Mucosa of stomach (tissue), 1 donor: Measurements from ENCODE around the gene IL13RA1.
A peak's percentile ranks its signal among the peaks of the same experiment; 100 is the strongest.
"Not testable (repeated sequence)": the region's sequence is repeated elsewhere in the genome, so short reads cannot be mapped to it uniquely, and the experiment has no call there.

Source experiments
- H3K27me3 ChIP-seq: one replicate; pipeline ENCODE4 v1.7.0; 2013; ENCODE audit warnings: mild to moderate bottlenecking, low read length; ENCODE audit not compliant: control insufficient read depth, insufficient read depth
- H3K36me3 ChIP-seq: one replicate; pipeline ENCODE4 v1.7.0; 2013; ENCODE audit warnings: low read length; ENCODE audit not compliant: control insufficient read depth, insufficient read depth
- H3K4me1 ChIP-seq: one replicate; pipeline ENCODE4 v1.7.0; 2013; ENCODE audit warnings: mild to moderate bottlenecking, low read length; ENCODE audit not compliant: control insufficient read depth, insufficient read depth
- H3K4me3 ChIP-seq: one replicate; pipeline ENCODE4 v1.7.0; 2013; ENCODE audit warnings: low read length
- H3K9ac ChIP-seq: one replicate; pipeline ENCODE4 v1.7.0; 2013; ENCODE audit warnings: mild to moderate bottlenecking, low read length, moderate library complexity
- H3K9me3 ChIP-seq: one replicate; pipeline ENCODE4 v1.7.0; 2013; ENCODE audit warnings: mild to moderate bottlenecking, low read length, moderate library complexity; ENCODE audit not compliant: control insufficient read depth
- donor health status: Pancreatic carcinoma.

Gene IL13RA1

DNA sequence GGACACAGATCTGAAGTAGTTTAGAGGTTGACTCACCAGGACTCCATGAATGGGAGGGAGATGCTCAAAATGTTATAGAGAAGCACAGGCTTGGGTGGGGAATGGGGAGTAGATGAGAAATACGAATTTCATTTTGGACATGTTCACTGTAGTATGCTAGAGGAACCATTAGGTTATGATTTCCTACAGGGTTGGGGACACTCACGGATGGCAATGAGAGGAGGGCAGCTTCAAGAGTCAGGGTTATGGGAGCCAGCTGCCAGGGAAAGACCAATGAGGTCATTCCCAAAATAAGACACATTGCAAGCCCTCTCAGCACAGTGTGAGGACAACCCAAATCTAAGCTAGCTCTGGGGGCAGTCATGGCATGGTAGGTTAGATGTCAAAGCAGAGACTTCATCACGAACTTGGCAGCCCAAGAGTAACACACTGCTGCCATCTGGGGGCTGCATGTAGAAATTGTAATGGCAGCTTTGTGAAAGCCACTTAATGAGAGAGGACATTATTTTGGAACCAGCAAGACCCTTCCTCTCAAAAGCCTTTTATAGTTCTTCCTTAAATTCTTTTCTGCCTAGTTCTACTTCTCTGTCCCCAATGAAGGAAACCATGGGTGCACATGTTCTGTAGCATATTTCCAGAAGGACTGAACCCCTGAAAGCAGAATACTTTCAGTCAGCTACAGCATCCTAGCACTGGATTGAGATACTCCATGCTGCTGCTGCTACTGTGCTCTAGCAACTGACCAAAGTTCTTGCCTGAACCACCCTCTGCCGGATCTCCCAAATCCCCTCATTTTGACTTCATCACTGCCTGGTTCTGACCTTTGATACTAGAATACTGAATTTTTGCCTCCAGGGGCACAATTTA is 80.0 kb downstream of the IL13RA1 start:
- Histone ChIP-seq H3K9me3 (no peaks in the 10 kb centered on the region), H3K4me3 (no peak overlapping the region), H3K36me3 (no peaks in the 10 kb centered on the region), H3K4me1 (no peaks in the 10 kb centered on the region), H3K27me3 (no peaks in the 10 kb centered on the region), H3K9ac (no peak overlapping the region)

DNA sequence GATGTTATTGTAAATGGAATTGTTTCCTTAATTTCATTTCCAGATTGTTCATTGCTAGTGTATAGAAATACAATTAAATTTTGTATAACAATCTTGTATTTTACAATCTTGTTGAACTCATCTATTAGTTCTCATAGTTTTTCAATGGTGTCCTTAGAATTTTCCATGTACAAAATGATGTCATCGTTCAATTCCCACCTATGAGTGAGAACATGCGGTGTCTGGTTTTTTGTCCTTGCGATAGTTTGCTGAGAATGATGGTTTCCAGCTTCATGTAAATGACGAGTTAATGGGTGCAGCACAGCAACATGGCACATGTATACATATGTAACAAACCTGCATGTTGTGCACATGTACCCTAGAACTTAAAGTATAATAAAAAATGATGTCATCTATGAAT is 89.9 kb downstream of the IL13RA1 start:
- not testable (repeated sequence) for H3K4me3 ChIP-seq, H3K36me3 ChIP-seq, H3K27me3 ChIP-seq, H3K9me3 ChIP-seq, H3K9ac ChIP-seq, H3K4me1 ChIP-seq

DNA sequence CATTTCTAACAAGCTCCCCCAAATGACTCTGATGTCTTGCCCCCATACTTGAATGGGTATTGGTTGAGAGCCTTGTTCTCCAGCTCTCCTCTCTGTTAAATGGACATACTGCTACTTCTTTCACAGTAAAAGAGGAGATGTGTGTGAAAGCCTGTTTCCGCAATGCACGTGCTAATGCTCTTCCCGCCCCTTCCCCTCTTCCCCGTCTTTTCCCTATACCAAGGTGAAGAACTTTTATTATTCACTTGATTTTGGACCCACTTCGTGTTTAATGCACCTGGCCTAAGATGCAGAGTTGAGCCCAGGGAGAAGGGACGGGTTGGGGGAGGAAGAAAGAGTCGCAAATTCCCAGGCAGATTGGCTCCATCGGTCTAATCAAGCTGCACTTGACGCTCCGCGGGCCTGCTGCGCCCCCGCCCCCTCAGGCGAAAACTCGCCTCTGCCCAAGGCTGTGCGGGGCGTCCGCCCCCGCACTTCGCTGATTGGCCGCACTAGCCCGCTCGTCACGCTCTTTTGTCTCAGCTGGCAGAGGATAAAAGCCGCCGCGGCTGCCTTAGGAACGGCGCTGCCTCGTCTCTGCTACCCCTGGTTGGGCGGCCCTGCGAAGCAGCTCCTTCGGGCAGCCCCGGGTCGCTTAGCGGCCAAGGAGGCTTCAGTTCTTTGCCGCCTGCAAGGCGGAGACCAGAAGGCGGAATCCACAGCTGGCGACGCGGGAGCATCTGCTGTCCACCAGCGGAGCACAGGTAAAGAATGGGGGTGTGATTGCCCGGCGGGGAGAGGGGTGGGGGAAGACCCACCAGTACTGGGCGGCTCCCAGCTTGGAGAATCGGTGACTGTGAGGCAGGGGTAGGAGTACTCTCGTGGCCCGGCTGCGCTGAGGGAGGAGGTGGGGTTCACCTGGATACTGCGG is 96.1 kb downstream of the IL13RA1 start, which contains the start of gene ZCCHC12:
Gene ZCCHC12 (plus strand): TSS at position 562 of the 910 bp plus-strand sequence. CDS start 1,421 bp downstream, outside the sequence.
- H3K4me3 ChIP-seq = no peak within 1 kb of the TSS

DNA sequence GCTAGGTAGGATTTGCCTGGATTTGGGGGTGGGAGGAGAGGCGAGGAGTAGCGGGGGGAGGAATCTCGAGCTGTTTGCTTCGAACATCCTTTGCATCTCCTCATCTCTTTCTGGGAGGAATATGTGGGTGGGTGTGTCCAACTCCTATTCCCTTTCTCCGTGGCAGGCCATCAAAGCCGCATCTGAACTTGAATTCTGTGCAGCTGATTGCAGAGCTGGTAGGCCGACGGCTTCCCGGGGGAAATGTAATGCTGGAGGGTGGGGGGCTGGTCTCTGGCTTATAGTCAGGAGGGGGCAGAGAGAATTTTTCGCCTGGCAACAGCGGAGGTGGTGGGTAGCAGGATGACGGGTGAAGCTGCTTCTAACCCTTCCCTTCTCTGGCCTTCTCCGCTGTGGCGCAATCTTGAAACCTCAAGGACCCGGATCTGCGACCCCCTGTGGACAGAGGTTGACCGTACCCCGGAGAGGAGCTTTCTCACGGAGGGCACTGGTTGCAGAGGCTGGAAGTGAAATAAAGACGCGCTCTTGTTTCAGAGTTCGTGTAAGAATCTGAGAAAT is 96.8 kb downstream of the IL13RA1 start:
- H3K9ac ChIP-seq = no peak overlapping the region

More for the DNA sequence above, 96.1 kb downstream of the IL13RA1 start, which contains the start of gene ZCCHC12:
- peaks cover 4% of the 10 kb centered on the region for H3K4me1 ChIP-seq
- peaks cover 40% of the 10 kb centered on the region for H3K27me3 ChIP-seq
- no peak within 1 kb of the TSS for H3K9ac ChIP-seq
- H3K9me3 ChIP-seq = no peaks in the 10 kb centered on the region
- no peaks in the 10 kb centered on the region for H3K36me3 ChIP-seq

DNA sequence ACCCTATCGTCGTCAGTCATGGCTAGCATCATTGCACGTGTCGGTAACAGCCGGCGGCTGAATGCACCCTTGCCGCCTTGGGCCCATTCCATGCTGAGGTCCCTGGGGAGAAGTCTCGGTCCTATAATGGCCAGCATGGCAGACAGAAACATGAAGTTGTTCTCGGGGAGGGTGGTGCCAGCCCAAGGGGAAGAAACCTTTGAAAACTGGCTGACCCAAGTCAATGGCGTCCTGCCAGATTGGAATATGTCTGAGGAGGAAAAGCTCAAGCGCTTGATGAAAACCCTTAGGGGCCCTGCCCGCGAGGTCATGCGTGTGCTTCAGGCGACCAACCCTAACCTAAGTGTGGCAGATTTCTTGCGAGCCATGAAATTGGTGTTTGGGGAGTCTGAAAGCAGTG is 97.8 kb downstream of the IL13RA1 start:
- H3K27me3 ChIP-seq = peaks cover 40% of the 10 kb centered on the region
- no peak overlapping the region for H3K4me3 ChIP-seq
- no peak overlapping the region for H3K9ac ChIP-seq
- no peaks in the 10 kb centered on the region for H3K9me3 ChIP-seq
- H3K36me3 ChIP-seq = no peaks in the 10 kb centered on the region
- H3K4me1 ChIP-seq = peaks cover 4% of the 10 kb centered on the region

More for the DNA sequence above, 96.8 kb downstream of the IL13RA1 start:
- Histone ChIP-seq H3K4me1 (peaks cover 4% of the 10 kb centered on the region), H3K4me3 (no peak overlapping the region), H3K27me3 (peaks cover 40% of the 10 kb centered on the region), H3K36me3 (no peaks in the 10 kb centered on the region), H3K9me3 (no peaks in the 10 kb centered on the region)

DNA sequence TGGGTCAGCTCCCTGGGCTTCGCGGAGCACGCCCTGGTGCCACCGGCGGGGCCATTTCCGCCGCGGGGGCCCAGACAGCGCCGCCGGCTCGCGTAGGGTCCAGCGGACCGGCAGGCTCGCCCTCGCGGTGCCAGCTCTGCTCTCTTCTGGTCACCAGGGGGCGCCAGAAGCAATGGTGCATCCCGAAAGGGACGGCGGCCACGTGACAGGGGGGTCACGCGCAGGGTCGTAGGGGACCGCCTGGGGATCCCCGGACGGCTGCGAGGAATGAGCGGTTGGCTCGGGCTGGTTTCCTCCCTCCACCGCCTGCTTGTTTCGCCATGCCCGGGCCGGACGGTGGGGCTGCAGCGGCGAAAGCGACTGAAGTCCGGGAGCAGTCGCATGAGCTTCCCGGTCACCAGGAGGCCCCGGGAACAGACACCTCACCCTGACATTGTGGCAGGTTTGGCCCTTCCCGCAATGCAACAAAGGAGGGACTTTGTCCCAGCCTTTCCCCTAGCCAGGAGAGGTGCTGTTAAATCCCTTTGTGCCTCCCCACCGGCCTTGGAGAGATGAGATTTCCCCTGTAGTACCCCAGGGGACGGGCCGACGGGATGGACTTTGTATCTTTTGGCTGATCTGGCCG is 112.0 kb downstream of the IL13RA1 start:
- peak overlapping the region; percentile 39 for H3K9ac ChIP-seq
- no peaks in the 10 kb centered on the region for H3K4me1 ChIP-seq
- no peaks in the 10 kb centered on the region for H3K27me3 ChIP-seq
- H3K9me3 ChIP-seq = no peaks in the 10 kb centered on the region
- H3K36me3 ChIP-seq = no peaks in the 10 kb centered on the region
- H3K4me3 ChIP-seq = peak overlapping the region; percentile 8
